BJ (cell line): ENCODE measurements around the gene MSX2. TPM values are rescaled to one million over a fixed set of nuclear protein-coding genes. Genes with fewer than 3 reads are reported as not detected.

Source experiments
- CTCF ChIA-PET: fragments of 350-600 bp; formaldehyde crosslinking; extraction: SDS; loops from one replicate; lab custom pipeline; 2021; ENCODE audit warnings: antibody characterized with exemption, inconsistent platforms; lab: Yijun Ruan, JAX
- POLR2A ChIA-PET: fragments of 300-600 bp; sonication (Branson Sonifier 250); formaldehyde crosslinking; extraction: SDS; loops from one replicate; lab custom pipeline; 2021; ENCODE audit warnings: antibody characterized with exemption; lab: Charles Lee
- DNase-seq: peaks from one replicate; pipeline ENCODE4 v3.0.0-alpha.2; 2011; ENCODE audit warnings: low read depth
- H3K27me3 ChIP-seq: 2 replicates; pipeline ENCODE4 v1.6.0; 2011; ENCODE audit warnings: low read length; ENCODE audit not compliant: control insufficient read depth, insufficient read depth
- H3K36me3 ChIP-seq: 2 replicates; pipeline ENCODE4 v1.5.1; 2011; ENCODE audit warnings: low read length; ENCODE audit not compliant: control insufficient read depth, insufficient read depth
- H3K4me3 ChIP-seq: 2 replicates; pipeline ENCODE4 v1.5.1; 2011; ENCODE audit warnings: low read depth, mild to moderate bottlenecking, control low read depth, low read length
- CTCF ChIP-seq: IDR thresholded peaks from 2 replicates; pipeline ENCODE4 v1.5.1; 2011; ENCODE audit warnings: low read depth, mild to moderate bottlenecking, control low read depth, inconsistent platforms, low read length, moderate library complexity; ENCODE audit not compliant: insufficient read depth
- polyA plus RNA-seq: library from polyadenylated mRNA; depleted of rRNA; stranded (reverse); fragments of >200 nt; gene quantifications from 2 replicates; pipeline ENCODE4 v1.2.3, GENCODE V29; 2011

Gene MSX2
- polyA plus RNA-seq, 1 experiment, result 2.1 TPM

DNA sequence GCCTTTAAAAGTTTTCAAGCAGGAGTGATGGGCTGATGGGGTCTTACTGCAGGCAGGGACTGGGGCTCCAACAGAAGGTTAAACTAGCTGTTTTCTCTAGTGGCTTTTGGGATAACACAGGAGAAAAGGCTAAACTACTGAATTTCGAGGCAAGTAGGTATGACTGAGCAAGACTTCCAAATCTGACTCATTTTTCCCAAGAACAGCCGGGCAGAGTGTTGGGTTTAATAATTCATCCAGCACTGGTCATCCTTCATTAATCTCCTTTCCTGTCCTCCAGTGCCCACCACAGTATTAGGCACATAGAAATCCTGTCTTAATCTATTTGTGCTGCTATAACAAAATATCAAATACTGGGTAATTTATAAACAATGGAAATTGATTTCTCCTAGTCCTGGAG, 20.5 kb downstream of the MSX2 start:
- CTCF ChIA-PET, result no interaction called here
- POLR2A ChIA-PET, result no interaction called here
- Histone ChIP-seq H3K4me3 (no peak overlapping the region), H3K27me3 (no peaks in the 10 kb centered on the region), H3K36me3 (no peaks in the 10 kb centered on the region)
- no peak for TF ChIP-seq CTCF
- DNase-seq, result no peak

DNA sequence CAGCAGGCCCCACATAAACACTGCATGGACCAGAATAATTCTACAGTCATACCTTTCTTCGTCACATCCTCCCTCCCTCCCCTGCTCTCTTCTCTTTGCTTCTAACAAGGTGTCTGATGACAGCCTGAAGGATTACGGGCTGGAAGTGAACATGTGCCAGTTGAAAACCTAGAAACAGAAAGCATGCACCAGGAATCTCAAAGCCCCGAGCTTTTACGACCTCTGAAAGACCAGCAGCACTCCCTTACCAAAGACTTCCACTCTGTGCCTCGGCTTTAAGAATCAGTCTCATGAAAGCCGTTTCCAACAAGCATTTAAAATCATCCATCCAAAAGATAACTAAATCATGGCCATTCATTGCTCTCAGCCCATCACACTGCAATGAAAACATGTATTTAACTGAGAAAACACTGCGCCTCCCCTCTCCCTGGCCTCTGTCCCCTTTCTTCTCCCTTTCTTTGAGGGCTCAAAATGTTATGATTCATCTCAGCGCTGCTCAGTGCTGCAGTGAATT, 21.3 kb downstream of the MSX2 start:
- POLR2A ChIA-PET, result no interaction called here

DNA sequence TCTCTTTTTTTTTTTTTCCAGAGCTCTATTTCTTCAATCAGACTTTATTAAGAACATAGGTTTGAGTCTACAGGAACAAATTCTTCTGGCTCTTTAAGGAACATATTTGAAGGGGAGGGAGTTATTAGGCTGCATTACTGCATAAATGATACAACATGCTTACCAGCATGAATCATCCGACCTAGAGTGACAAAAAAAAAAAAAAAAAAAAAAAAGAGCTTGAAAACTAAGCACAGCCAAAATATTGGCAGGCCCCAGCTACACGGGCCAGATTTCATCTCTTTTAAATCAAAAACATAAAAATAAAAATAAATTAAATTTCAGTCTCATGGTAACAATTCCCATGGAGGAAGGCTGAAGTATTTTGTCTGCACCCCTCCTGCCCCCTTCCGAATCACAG, 26.3 kb downstream of the MSX2 start:
- CTCF ChIA-PET, result no interaction called here
- peak overlapping the region; percentile 38 for H3K4me3 ChIP-seq
- no peak for TF ChIP-seq CTCF
- POLR2A ChIA-PET, result interaction anchor here (0.5 to 0.6 kb wide), 2 partner anchors 87 to 415 kb away, joined by 3 to 10 read pairs; no protein-coding TSS in a partner anchor
- no peaks in the 10 kb centered on the region; the same call in 1 of the 2 replicates for H3K27me3 ChIP-seq
- no peaks in the 10 kb centered on the region for H3K36me3 ChIP-seq
- DNase-seq, result peak; percentile 28

More for the DNA sequence above, 21.3 kb downstream of the MSX2 start:
- CTCF ChIA-PET, result interaction anchor here (1.3 kb wide), 2 partner anchors 10 to 82 kb away, joined by 3 to 4 read pairs; no protein-coding TSS in a partner anchor
- Histone ChIP-seq H3K4me3 (no peak overlapping the region), H3K27me3 (no peaks in the 10 kb centered on the region), H3K36me3 (no peaks in the 10 kb centered on the region)
- no peak for TF ChIP-seq CTCF
- no peak for DNase-seq

DNA sequence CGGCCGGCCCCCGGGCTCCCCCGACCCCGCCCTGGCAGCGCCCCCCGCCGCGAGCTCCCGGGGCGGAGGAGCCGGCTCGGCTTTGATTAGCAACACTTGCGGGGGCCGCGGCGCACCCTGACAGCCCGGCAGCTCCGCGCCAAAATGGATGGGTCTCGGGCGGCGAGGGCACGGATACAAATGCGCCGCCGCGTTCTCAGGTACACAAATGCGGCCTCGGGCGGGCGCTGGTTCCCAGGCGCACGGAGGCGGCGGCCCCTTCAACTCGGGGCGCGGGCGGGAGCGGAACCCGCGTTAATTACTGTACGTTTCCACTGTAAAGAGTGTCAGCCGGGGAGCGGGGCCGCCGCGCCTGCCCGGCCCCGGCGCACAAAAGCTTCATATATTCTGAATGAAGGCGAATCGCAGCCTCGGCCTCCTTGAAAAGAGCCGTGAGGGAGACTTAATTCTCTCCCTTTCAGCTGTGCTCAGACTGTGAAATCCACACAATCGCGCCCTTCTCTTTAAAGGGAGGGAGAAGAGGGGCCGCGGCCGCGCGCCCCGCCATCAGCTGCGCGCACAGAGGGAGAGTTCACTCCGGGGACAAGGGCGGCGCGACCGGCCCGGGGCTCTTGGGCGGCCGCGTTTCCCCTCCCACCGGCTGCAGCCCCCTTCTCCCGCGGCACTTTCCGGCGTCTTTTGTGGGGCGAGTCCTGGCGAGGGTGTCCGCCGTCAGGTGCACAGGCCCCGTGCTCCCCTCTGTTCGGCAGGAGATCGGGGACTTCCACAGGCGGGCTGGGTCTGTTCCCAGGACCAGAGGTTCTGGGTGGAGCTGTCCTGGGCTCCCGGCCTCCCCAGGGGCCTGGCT, 27.0 kb downstream of the MSX2 start:
- no peak for DNase-seq
- H3K27me3 ChIP-seq, result no peaks in the 10 kb centered on the region; the same call in 1 of the 2 replicates
- no peak for TF ChIP-seq CTCF
- no peaks in the 10 kb centered on the region for H3K36me3 ChIP-seq
- ChIA-PET POLR2A (interaction anchor here (0.5 to 0.6 kb wide), 2 partner anchors 87 to 415 kb away, joined by 3 to 10 read pairs; no protein-coding TSS in a partner anchor), CTCF (interaction anchor here (0.7 kb wide), 1 partner anchor 92 kb away, joined by 3 read pairs; no protein-coding TSS in a partner anchor)
- H3K4me3 ChIP-seq, result peak overlapping the region; percentile 38

DNA sequence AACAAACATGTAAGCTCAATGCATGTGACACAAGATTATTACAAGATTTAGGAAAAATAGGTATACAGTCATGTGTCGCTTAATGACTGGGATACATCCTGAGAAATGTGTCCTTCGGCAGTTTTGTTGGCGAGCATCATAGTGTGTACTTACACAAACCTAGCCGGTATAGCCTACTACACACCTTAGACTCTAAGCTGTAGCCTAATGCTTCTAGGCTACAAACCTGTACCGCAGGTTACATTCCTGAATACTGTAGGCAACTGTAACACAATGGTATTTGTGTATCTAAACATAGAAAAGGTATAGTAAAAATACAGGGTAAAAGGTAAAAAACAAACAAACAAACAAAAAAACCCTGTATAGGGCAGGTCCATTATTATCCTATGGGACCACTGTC, 27.7 kb downstream of the MSX2 start:
- H3K4me3 ChIP-seq, result no peak overlapping the region
- POLR2A ChIA-PET, result no interaction called here
- no peaks in the 10 kb centered on the region; the same call in 1 of the 2 replicates for H3K27me3 ChIP-seq
- H3K36me3 ChIP-seq, result no peaks in the 10 kb centered on the region
- TF ChIP-seq CTCF, result no peak
- no peak for DNase-seq
- CTCF ChIA-PET, result interaction anchor here (0.7 kb wide), 1 partner anchor 91 kb away, joined by 3 read pairs; no protein-coding TSS in a partner anchor
